Sciatic nerve (tissue), 2 donors: ENCODE results near the gene MOK. TPM values are rescaled to one million over a fixed set of nuclear protein-coding genes. Genes with fewer than 3 reads are reported as not detected.
A peak's percentile ranks its signal among the peaks of the same experiment; 100 is the strongest.
"Not testable (repeated sequence)": the region's sequence is repeated elsewhere in the genome, so short reads cannot be mapped to it uniquely, and the experiment has no call there.

ENCODE experiments used
- ATAC-seq: fragments of 200-7000 bp; cut with Tn5 transposase; one replicate; pipeline ENCODE4 v1.9.1; 2020; ENCODE audit warnings: mild to moderate bottlenecking, moderate library complexity
- DNase-seq: peaks from one replicate; pipeline ENCODE4 v3.0.0-alpha.2; 2020; ENCODE audit warnings: low spot score
- intact Hi-C: fragments of 100-400 bp; cut with DNase I; formaldehyde crosslinking; loops from one replicate; pipeline ENCODE4 v1.14.2; 2022
- total RNA-seq: library from RNA; stranded (reverse); fragmentation: NEBNext Ultra II Directional; extraction: Animal tissue kit (Norgen Biotek cat#: 25700); gene quantifications from one replicate; pipeline ENCODE4 v1.2.1, GENCODE V29; 2021
- donor health status: DM: no; HTN: no; CAD: no.
- donor health status: DM: no; HTN: no; CAD: no.

Gene MOK, protein sequence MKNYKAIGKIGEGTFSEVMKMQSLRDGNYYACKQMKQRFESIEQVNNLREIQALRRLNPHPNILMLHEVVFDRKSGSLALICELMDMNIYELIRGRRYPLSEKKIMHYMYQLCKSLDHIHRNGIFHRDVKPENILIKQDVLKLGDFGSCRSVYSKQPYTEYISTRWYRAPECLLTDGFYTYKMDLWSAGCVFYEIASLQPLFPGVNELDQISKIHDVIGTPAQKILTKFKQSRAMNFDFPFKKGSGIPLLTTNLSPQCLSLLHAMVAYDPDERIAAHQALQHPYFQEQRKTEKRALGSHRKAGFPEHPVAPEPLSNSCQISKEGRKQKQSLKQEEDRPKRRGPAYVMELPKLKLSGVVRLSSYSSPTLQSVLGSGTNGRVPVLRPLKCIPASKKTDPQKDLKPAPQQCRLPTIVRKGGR
- total RNA-seq: 24.4 TPM

DNA sequence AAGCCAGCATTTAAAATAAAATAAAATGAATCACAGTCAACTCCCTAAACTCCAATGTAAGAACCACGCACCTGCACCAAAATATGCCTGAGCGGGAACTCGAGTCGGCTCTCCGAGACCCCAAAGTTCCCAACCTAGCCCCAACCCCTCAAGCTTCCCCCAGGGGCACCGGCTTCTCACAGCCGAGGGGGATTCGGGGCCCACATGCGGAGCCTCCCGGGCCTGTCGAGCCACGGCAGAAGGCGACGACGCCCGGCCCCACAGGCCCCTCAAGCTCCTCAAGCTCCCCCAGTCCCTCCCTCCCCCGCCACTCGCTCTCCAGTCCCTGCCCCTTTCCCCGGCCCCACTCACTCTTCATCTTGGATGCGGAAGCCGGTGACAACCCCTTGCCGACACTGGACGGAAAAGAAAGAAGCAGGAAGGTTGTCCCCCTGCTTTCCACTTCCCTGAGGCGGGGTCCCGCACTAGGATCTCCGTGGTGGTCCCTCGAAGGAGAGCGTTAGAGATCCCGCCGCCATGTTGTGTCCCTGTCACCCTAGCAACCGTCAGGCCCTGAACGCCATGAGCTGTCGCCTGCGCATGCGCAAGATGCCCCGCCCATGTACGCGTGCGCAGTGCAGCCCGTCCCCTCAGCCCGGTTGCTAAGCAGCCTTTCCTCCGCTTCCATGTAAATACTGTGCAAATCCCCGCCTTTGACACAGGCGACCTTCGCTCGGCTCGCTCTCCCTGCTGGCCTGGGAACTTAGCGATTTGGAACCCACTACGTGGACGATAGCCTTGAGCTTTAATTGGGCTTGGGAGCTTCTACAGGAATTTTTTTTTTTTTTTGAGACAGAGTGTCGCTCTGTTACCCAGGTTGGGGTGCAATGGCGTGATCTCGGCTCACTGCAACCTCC is at the start of gene MOK:
TSS of gene MOK (minus strand) at position 554 of the 896 bp plus-strand sequence. CDS start at position 358, 196 bp downstream.
- DNase-seq (peak; percentile 97), ATAC-seq (peak; percentile 99)
- intact Hi-C loops: no loop called here

DNA sequence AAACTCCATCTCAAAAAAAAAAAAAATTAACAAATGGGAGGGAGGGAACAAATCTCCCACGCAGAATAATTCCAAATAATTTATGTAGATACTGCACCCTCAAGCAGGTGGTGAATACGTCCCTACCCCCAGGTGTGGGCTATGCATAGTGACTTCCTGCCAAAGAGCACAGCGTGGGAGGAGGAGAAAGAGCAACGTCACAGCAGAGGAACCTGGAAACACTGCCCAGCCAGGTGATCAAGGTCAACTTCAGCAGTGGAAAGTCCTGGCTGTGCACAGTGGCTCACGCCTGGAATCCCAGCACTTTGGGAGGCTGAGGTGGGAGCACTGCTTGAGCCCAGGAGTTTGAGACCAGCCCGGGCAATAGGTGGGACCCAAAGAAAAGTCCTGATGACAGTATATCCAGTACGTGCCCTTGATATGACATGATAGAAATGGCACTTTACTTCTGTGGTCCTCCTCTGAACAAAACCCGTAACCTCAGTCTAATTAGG is 48.2 kb upstream of the MOK start:
- ATAC-seq (no peak), DNase-seq (no peak)
- intact Hi-C loops: no loop called here

DNA sequence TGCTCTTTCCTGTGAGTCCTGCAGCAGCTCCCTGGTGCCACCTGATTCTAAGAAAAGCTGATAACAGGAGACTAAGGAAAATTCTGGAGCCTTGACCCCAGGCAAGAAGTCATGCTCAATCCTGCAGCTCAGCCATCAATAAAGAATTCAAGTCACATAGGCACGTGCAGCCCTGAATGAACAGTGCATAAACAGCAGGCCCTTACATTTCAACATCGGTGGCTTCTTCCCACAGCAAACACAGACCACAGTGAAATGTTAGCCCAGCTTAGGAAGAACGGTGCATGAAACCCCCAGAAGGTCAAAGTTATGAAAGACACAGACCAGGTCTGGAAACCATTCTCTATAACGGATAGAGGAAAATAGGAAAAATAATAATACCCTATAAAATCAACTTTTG is 47.2 kb upstream of the MOK start:
- intact Hi-C loops: no loop called here
- DNase-seq (no peak), ATAC-seq (no peak)

DNA sequence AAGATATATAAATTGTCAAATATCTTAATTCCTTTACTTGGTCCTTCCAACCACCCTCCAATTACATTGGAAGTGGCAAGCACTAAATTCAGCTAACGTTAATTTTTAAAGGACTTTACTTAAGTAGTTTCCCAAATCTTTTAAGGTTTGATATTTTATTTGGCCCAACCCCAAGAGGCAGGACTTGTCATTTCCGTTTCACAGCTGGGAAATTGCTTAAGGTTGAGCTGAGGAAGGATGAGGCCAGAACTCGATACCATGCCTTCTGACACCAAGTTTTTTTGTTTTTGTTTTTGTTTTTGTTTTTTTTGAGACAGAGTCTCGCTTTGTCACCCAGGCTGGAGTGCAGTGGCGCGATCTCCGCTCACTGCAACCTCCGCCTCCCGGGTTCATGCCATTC is 46.6 kb upstream of the MOK start:
- DNase-seq, ATAC-seq, intact Hi-C loops: not testable (repeated sequence)

DNA sequence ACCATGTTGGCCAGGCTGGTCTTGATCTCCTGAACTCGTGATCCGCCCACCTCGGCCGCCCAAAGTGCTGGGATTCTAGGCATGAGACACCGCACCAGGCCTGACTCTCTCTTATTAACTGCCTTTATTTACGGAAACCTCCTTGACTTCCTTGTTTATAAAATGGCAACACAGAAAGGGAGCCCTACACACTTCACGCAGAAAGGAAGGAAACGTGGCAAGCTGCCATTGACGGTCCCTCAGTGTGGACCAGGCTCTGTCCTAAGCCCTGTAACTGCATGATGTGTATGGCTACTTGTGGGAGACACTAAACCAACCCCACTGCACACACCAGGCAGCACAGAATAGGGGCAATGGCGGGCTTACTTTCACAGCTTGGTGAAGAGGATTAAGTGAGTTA is 46.1 kb upstream of the MOK start:
- no peak for DNase-seq
- ATAC-seq: no peak
- intact Hi-C loops: no loop called here

DNA sequence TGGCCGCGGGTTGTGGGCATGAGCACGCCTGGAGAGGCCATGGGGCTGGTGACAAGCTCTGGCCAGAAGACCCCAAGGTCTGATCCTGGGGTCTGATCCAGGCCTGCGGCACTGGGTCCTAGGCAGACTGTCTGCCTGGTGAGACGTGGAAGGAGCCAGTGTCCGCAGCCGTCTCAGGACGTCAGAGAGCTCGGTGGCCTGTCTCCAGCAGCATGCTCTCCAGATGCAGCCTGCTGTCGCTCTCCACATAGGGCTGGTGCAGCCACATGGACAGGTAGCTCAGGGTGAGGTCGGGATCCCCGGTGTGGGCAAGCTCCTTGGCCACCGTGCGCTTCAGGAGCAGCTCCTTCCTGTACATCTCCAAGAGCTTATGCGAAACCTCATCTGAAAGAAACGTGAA is 43.4 kb upstream of the MOK start:
- intact Hi-C loops: no loop called here
- peak; percentile 41 for DNase-seq
- no peak for ATAC-seq

DNA sequence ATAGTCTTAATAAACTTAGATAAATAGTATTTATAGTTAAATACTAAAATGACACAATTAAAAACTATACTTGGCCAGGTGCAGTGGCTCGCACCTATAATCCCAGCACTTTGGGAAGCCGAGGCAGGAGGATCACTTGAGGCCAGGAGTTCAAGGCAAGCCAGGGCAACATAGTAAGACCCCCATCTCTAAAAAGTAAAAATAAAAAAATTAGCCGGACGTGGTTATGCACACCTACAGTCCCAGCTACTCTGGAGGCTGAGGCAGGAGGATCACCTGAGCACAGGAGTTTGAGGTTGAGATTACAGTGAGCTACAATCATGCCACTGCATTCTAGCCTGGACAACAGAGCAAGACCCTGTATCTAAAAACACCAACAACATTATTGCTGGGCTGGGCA is 41.7 kb upstream of the MOK start:
- ATAC-seq (no peak), DNase-seq (no peak)
- intact Hi-C loops: loop anchor here (1.0 kb wide), 1 partner anchor 17 kb away; no protein-coding TSS in a partner anchor

DNA sequence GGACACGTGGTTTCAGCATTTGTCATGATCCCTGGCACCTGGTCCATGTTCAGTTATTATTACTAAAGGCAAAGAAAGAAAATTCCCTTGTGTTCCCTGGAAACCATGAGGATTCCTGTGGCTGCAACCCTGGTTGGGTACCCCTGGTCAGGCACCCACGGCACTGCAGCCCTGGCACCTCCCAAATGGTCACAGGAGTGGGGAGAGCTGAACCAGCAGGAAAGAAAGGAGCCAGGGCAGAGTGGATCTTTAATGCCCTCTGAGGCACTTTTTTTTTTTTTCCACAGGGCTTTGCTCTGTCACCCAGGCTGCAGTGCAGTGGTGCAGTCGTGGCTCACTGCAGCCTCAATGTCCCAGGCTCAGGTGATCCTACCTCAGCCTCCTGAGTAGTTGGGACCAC is 40.3 kb upstream of the MOK start:
- no peak for DNase-seq
- intact Hi-C loops: no loop called here
- no peak for ATAC-seq

DNA sequence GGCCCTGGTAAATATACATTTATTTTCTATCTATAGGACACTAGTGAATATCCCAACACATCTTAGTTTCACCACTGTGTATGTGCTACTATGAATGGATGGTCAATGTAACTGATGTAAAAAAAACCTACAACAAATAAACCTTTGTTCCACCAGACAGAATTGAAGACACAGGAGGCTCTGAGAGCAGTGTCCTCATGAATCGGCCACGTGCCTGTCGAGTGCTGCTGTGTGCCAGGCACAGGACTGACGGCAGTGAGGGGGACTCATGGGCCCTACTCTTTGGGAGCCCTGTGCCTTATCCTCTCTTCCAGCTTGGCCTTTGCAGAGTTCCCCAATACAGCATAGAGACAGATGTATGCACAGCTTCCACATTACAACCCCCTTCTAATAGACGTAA is 39.5 kb upstream of the MOK start:
- peak; percentile 25 for DNase-seq
- intact Hi-C loops: loop anchor here (5.0 kb wide), 1 partner anchor 1883 kb away; no protein-coding TSS in a partner anchor
- peak; percentile 27 for ATAC-seq

DNA sequence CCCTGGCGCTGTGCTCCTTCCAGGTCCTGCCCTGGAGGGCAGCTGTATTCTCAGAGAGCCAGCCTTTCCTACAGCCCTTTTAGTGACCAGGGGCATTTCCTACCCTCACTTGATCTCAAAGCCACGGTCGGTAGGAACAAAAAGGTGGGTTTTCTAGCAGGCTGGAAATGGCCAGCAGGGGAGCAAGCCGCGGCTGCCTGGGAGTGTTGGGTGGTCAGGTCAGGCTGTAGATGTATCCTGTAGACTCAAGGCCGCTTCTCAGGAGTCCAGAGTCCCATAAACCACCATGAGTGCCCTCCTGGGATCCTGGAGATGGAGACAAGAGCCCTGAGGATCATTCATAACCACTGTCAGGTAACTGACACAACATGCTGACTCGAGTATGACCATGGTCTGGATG is 39.1 kb upstream of the MOK start:
- intact Hi-C loops: loop anchor here (5.0 kb wide), 1 partner anchor 1883 kb away; no protein-coding TSS in a partner anchor
- DNase-seq (peak; percentile 25), ATAC-seq (no peak)

DNA sequence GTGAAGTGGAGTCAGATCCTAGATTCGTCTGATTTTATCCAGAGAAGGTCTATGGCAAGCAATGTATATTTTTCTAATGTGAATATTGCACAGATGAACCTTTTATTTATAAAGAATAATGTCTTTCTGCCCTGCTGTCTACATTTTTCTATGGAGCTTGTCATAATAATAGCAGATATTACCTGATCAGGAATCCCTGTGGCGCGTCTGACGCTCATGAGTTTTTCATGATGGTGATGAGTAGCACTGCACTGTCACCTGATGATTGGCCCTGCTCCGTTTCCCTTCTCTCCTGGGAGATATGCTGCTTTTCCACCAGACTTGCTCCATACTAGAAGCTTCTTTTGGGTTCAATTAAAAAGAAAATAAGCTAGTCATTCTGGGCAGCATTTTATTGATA is 37.3 kb upstream of the MOK start:
- intact Hi-C loops: loop anchor here (5.0 kb wide), 1 partner anchor 1885 kb away; no protein-coding TSS in a partner anchor

DNA sequence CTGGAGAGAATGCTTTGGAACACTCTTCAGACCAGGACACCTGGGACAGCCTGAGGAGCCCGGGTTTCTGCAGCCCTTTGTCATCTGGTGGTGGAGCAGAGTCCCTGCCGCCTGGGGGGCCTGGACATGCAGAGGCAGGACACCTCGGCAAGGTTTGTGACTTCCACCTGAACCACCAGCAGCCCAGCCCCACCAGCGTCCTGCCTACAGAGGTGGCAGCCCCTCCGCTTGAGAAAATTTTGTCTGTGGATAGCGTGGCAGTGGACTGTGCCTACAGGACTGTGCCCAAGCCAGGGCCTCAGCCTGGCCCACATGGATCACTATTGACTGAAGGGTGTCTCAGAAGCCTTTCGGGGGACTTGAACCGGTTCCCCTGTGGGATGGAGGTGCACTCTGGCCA is 36.6 kb upstream of the MOK start:
- peak; percentile 14 for ATAC-seq

More for the DNA sequence above, 37.3 kb upstream of the MOK start:
- ATAC-seq (no peak), DNase-seq (peak; percentile 25)

DNA sequence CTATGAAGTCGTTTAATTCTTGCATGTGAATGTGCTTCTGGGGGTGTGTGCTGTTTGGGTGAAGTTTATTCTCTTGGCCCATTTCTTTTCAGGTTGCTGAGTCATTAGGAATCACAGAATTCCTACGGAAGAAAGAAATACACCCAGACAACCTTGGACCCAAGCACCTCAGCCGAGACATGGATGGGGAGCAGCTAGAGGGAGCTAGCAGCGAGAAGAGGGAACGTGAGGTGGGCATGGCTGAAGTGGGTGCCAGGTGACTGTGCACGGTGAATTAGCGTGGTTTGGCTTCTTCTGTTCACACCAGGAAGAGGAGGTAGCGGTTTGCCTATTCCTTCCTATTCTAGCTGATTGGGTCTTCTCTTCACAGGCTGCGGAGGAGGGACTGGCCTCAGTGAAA is 33.8 kb upstream of the MOK start:
- ATAC-seq (no peak), DNase-seq (no peak)
- intact Hi-C loops: no loop called here

More for the DNA sequence above, 36.6 kb upstream of the MOK start:
- DNase-seq: peak; percentile 38
- intact Hi-C loops: loop anchor here (5.0 kb wide), 1 partner anchor 1886 kb away; no protein-coding TSS in a partner anchor

DNA sequence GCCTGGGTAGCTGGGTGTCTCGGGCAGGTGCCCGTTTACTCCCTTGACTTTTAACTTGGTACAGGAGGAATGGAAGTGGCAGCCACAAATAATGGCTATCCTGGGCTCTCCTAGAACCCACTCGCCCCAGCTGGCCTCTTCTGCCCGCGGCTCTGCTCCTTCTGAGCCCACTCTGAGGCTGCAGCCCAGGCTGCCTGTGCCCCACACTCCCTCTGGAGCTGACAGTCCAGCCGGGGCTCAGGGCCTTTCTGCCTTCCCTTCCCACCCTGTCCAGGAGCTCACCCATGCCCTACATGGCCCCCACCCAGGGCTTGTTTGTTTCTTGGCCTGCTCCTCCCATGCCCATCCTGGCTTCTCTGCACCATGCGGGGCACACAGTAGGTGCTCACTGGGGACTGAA is 30.2 kb upstream of the MOK start:
- intact Hi-C loops: no loop called here
- DNase-seq (no peak), ATAC-seq (no peak)

DNA sequence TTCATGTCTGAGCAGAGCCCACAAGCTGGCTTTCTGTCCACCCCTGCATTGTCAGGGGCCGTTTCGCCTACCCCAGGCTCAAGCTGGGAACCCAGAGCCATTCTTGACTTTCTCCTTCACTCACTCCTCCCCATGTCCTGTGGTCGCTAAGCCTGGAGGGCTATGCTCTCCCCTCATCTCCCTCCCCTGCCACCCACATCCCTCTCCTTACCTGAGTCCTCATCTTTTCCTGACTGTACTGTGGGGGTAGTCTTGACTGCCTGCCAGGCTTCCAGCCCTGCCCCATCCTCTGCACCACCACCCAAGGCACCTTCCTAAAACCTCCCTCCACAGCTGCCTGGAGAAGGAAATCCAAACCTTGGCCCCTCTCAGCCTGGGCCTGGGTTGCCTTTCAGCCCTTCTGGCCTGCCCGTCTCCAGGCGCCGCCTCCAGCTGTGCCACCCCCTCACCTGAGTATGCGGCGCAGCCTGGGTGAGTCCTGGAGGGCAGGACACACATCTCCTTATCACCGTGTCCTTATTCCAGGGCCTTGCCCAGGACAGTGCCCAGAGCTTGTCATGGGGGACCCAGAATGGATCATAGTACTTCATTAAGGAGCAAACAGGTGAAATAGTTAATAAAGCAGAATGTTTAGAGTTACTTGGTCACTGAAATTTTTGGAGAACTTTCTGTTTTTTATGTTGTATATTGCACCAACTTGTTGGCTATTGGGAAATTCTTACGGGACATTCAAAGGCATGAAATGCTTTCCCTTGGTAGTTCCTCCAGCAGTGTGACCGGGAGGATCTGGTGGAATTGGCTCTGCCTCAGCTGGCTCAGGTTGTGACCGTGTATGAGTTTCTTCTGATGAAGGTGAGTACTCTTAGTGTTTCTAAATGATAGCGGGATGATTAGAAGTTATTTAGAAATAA is 29.1 kb upstream of the MOK start:
- ATAC-seq: no peak
- no peak for DNase-seq
- intact Hi-C loops: no loop called here

DNA sequence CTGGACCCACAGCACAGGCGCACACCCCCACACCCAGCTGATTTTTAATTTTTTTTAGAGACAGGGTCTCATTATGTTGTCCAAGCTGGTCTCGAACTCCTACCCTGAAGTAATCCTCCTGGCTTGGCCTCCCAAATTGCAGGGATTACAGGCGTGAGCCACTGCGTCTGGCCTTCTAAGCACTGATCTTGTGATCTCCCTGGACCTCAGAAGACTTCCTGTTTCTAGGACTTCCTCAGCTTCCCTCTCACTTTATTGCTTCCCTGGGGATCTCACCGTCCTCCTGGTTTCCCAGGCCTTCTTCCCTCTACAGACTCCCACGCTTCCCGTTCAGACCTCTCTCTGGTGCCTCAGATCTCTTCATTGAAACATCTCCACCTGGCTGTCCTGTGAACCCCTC is 28.4 kb upstream of the MOK start:
- DNase-seq (no peak), ATAC-seq (no peak)
- intact Hi-C loops: no loop called here

DNA sequence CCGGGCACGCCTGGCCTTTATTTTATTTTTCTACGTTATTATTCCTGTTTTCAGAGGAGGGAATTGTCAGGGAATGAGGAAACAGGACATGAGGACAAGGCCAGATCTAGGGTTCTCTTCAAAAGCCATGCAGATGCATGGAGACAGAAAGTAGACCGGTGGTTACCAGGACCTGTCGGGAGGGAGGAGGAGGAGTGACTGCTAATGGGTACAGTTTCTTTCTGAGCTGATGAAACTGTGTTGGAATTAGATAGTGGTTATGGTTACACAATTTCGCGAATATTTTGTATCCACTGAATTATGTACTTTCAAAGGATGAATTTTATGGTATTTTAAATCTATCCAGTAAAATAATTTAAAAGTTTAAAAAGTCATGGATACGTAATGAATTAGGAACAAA is 25.8 kb upstream of the MOK start:
- intact Hi-C loops: no loop called here
- DNase-seq (no peak), ATAC-seq (no peak)

DNA sequence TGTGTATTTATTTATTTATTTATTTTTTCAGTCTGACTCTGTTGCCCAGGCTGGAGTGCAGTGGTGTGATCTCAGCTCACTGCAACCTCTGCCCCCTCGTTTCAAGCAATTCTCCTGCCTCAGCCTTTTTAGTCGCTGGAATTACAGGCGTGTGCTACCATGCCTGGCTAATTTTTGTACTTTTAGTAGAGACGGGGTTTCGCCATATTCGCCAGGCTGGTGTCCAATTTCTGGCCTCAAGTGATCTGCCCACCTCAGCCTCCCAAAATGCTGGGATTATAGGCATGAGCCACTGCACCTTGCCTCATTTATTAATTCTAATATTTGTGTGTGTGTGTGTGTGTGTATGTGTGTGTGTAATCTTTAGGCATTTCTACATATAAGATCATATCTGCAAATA is 24.4 kb upstream of the MOK start:
- intact Hi-C loops, ATAC-seq, DNase-seq: not testable (repeated sequence)

DNA sequence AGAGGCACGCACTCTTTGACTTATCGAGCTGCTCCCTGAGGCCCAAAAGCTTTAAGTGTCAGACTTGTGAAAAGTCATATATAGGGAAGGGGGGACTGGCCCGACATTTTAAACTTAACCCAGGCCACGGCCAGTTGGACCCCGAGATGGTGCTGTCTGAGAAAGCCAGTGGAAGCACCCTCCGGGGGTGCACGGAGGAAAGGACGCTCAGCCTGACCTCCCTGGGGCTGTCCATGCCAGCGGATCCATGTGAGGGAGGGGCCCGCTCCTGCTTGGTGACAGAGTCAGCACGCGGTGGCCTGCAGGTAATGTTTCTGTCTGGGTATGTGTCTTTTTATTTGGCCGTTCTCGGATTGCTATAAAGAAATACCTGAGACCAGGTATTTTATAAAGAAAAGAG is 21.6 kb upstream of the MOK start:
- intact Hi-C loops: no loop called here
- no peak for DNase-seq

More for the DNA sequence above, 21.6 kb upstream of the MOK start:
- ATAC-seq: no peak
